K562 (cell line): ENCODE measurements around the gene GTF3C6. TPM values are rescaled to one million over a fixed set of nuclear protein-coding genes. Genes with fewer than 3 reads are reported as not detected.

Experiments used
- BCOR ChIP-seq: fragments of 450-650 bp; IDR thresholded peaks from 2 replicates; pipeline ENCODE4 v1.6.1; 2016
- CREM ChIP-seq: IDR thresholded peaks from 2 replicates; pipeline ENCODE4 v1.6.1; 2014; ENCODE audit warnings: antibody characterized with exemption, low read depth
- ETV5 ChIP-seq: sonication (generic); formaldehyde crosslinking; IDR thresholded peaks from 2 replicates; pipeline ENCODE4 v1.4.0; 2020; ENCODE audit warnings: low read depth, mild to moderate bottlenecking, missing genetic modification reagents
- KAT2B ChIP-seq: IDR thresholded peaks from one replicate; pipeline ENCODE4 v1.6.1; 2012; ENCODE audit warnings: low read depth, mild to moderate bottlenecking, control low read depth, inconsistent platforms, low read length, moderate library complexity
- MCM2 ChIP-seq: fragments of 450-650 bp; IDR thresholded peaks from 2 replicates; pipeline ENCODE4 v1.6.1; 2017; ENCODE audit warnings: low read depth, mild to moderate bottlenecking
- NR3C1 ChIP-seq: sonication (generic); formaldehyde crosslinking; IDR thresholded peaks from 2 replicates; pipeline ENCODE4 v1.8.1; 2022; ENCODE audit warnings: missing genetic modification reagents
- RBM22 ChIP-seq: fragments of 200-400 bp; formaldehyde crosslinking; IDR thresholded peaks from 2 replicates; pipeline ENCODE4 v1.6.1; 2018; ENCODE audit warnings: low read length, low read depth; ENCODE audit not compliant: poor library complexity, severe bottlenecking
- SETDB1 ChIP-seq: IDR thresholded peaks from one replicate; pipeline ENCODE4 v1.6.1; 2012; ENCODE audit warnings: low read length, control low read depth, inconsistent platforms
- TEAD1 ChIP-seq, 2 experiments: fragments of 450-650 bp in 1 of 2; sonication (generic) in 1 of 2; formaldehyde crosslinking; IDR thresholded peaks; 2 replicates each; pipeline versions ENCODE4 v1.4.0 to v1.8.0; 2020 to 2022; ENCODE audit warnings: mild to moderate bottlenecking in 2 of 2, missing genetic modification reagents in 1 of 2
- ZKSCAN8 ChIP-seq: fragments of 200-800 bp; sonication (Bioruptor generic); IDR thresholded peaks from 2 replicates; pipeline ENCODE4 v1.6.1; 2016; ENCODE audit warnings: missing genetic modification characterization, missing compliant biosample characterization
- ZNF561 ChIP-seq: fragments of 450-650 bp; formaldehyde crosslinking; conservative IDR thresholded peaks from 2 replicates; pipeline ENCODE4 v1.4.0; 2020; ENCODE audit warnings: mild to moderate bottlenecking, moderate library complexity
- ZSCAN29 ChIP-seq: fragments of 450-650 bp; IDR thresholded peaks from 2 replicates; pipeline ENCODE4 v1.6.1; 2017
- polyA plus RNA-seq, 8 experiments: library from polyadenylated mRNA; depleted of rRNA in 4 of 8; stranded (reverse) in 5 of 8; unstranded in 3 of 8; fragments of >200 nt; fragmentation: Nextera tagmentation in 2 of 8; fragmentation: Illumina TruSeq in 1 of 8; extraction: Ambion mirVana in 2 of 8; extraction: Trizol in 1 of 8; gene quantifications; 2 replicates each; pipeline versions ENCODE4 v1.2.1 to v1.2.3, GENCODE V29; 2011 to 2014; ENCODE audit warnings: inconsistent platforms in 1 of 8, missing spikeins in 1 of 8
- total RNA-seq, 7 experiments: library from RNA; depleted of rRNA in 6 of 7; stranded (reverse); fragments of >200 nt in 6 of 7; fragmentation: Illumina TruSeq in 2 of 7; extraction: Trizol in 2 of 7; gene quantifications; 2 replicates each; pipeline versions ENCODE4 v1.2.1 to v1.2.3, GENCODE V29; 2011 to 2021; ENCODE audit warnings: low replicate concordance in 1 of 7
- TF ChIP-seq, protein P1 (sequence below): fragments of 450-650 bp; IDR thresholded peaks from 2 replicates; pipeline ENCODE4 v1.6.1; 2014; ENCODE audit warnings: low read depth, mild to moderate bottlenecking, moderate library complexity, borderline replicate concordance
- TF ChIP-seq, protein P2 (sequence below), 2 experiments: fragments of 450-650 bp; IDR thresholded peaks; 2 replicates each; pipeline ENCODE4 v1.6.1; 2016; ENCODE audit warnings: mild to moderate bottlenecking in 2 of 2, borderline replicate concordance in 1 of 2, low read depth in 1 of 2, moderate library complexity in 1 of 2
- TF ChIP-seq, protein P3 (sequence below): conservative IDR thresholded peaks from 2 replicates; pipeline ENCODE4 v1.6.1; 2011; ENCODE audit warnings: low read depth, mild to moderate bottlenecking, low read length; ENCODE audit not compliant: control insufficient read depth

The GTF3C6 gene
- total and polyA plus RNA-seq, 9 of the 15 experiments (the other 6 are each of a cell fraction or from before 2014, with no cell fraction given) = 37.6 to 140 (median 111) TPM

DNA sequence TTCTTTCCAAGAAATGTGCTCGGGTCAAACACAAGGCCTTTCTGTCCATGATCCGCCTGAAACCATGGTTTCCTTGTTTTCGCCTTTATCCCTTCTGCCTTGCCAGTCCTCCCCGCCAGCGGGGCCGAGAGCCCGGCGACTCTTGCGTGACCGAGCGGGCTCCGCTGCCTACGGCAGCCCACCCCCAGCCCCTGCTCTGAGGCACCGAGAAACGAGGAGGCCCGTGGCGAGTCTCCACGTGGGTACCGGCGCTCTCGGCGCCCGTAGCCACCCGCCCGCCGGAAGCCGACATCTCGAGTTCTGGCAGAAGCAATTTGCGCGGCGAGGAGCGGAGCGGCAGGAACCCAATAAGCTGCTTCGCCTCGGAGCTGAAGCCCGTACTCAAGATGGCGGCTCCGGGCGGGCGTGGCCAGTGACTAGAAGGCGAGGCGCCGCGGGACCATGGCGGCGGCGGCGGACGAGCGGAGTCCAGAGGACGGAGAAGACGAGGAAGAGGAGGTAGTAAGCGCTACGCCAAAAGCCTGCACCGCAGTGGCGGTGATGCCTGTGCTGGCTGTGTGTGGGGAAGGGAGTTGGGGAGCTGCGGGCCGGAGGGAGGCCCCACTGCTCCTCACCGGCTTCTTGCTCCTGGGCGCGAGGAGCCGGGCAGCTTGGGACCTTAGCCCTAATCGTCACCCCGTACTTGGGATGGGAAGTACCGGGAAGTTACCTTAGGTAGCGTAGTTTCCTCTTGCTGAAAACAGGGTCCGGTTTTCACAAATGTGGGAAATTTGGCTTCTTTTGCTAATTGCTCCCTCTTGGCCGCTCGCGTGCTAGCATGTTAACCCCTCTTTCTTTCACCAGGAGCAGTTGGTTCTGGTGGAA lies at the start of gene GTF3C6 (continued):
- TF ChIP-seq MCM2 = no peak
- peak; percentile 73 for TF ChIP-seq RBM22
- peak; percentile 30 to 42 for TF ChIP-seq TEAD1 (CRISPR knock-in tag; IDR thresholded peaks at IDR 0.05)
- TF ChIP-seq NR3C1 (CRISPR knock-in tag) = 0 out of 2 replicates have a peak, but pooled peaks have one; percentile 71
- TF ChIP-seq, protein P1, sequence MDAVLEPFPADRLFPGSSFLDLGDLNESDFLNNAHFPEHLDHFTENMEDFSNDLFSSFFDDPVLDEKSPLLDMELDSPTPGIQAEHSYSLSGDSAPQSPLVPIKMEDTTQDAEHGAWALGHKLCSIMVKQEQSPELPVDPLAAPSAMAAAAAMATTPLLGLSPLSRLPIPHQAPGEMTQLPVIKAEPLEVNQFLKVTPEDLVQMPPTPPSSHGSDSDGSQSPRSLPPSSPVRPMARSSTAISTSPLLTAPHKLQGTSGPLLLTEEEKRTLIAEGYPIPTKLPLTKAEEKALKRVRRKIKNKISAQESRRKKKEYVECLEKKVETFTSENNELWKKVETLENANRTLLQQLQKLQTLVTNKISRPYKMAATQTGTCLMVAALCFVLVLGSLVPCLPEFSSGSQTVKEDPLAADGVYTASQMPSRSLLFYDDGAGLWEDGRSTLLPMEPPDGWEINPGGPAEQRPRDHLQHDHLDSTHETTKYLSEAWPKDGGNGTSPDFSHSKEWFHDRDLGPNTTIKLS = peak; percentile 86; the same call in 1 of the 2 replicates
- TF ChIP-seq ZSCAN29 = 0 out of 2 replicates have a peak, but pooled peaks have one; percentile 21
- TF ChIP-seq SETDB1 = no peak
- TF ChIP-seq ZNF561 (CRISPR knock-in tag) = 0 out of 2 replicates have a peak, but pooled peaks have one; percentile 59
- TF ChIP-seq, protein P2, sequence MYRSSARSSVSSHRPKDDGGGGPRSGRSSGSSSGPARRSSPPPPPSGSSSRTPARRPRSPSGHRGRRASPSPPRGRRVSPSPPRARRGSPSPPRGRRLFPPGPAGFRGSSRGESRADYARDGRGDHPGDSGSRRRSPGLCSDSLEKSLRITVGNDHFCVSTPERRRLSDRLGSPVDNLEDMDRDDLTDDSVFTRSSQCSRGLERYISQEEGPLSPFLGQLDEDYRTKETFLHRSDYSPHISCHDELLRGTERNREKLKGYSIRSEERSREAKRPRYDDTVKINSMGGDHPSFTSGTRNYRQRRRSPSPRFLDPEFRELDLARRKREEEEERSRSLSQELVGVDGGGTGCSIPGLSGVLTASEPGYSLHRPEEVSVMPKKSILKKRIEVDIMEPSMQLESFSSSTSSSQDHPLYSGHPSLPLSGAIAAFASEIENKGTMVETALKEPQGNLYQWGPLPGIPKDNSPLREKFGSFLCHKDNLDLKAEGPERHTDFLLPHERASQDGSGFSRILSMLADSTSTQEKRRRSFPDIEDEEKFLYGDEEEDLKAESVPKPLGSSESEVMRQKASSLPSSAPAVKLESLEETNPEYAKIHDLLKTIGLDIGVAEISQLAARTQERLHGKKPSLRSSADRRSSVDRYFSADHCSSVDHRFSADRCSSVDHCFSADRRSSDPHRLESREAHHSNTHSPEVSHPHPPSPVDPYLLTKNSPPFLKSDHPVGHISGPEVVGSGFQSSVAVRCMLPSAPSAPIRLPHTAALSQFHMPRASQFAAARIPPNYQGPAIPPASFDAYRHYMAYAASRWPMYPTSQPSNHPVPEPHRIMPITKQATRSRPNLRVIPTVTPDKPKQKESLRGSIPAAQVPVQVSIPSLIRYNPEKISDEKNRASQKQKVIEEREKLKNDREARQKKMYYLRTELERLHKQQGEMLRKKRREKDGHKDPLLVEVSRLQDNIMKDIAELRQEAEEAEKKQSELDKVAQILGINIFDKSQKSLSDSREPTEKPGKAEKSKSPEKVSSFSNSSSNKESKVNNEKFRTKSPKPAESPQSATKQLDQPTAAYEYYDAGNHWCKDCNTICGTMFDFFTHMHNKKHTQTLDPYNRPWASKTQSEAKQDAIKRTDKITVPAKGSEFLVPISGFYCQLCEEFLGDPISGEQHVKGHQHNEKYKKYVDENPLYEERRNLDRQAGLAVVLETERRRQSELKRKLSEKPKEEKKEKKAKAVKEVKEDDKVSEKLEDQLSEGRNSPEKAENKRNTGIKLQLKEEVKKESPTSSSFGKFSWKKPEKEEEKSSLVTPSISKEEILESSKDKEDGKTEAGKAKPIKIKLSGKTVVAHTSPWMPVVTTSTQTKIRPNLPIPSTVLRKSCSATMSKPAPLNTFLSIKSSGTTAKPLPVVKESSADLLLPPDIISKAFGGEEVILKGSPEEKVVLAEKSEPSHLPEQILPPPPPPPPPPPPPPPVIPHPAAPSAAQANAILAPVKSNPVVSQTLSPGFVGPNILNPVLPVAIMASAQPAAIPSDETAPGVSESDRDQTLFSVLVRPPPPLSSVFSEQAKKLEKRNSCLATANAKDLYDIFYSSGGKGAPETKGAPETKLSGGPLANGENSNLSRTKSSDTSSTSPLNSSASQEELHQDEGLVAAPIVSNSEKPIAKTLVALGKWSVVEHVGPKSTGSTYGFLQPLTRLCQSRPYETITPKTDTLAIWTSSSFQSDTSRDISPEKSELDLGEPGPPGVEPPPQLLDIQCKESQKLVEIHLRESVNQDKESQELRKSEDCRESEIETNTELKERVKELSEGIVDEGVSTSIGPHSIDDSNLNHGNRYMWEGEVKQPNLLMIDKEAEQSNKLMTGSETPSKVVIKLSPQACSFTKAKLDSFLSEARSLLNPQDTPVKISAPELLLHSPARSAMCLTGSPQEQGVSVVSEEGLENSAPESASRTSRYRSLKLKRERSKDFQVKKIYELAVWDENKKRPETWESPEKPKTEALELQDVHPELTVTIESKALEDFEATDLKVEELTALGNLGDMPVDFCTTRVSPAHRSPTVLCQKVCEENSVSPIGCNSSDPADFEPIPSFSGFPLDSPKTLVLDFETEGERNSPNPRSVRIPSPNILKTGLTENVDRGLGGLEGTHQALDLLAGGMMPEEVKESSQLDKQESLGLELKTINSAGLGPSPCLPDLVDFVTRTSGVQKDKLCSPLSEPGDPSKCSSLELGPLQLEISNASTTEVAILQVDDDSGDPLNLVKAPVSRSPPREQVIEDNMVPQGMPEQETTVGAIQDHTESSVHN (IDR thresholded peaks at IDR 0.05; ENCODE audit: borderline replicate concordance in 1 of 2, low read depth in 1 of 2) = no peak
- TF ChIP-seq ZKSCAN8 (CRISPR knock-in tag) = 0 out of 2 replicates have a peak, but pooled peaks have one; percentile 60
- TF ChIP-seq KAT2B = no peak
- TF ChIP-seq, protein P3, sequence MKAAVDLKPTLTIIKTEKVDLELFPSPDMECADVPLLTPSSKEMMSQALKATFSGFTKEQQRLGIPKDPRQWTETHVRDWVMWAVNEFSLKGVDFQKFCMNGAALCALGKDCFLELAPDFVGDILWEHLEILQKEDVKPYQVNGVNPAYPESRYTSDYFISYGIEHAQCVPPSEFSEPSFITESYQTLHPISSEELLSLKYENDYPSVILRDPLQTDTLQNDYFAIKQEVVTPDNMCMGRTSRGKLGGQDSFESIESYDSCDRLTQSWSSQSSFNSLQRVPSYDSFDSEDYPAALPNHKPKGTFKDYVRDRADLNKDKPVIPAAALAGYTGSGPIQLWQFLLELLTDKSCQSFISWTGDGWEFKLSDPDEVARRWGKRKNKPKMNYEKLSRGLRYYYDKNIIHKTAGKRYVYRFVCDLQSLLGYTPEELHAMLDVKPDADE = peak; percentile 88
- peak; percentile 92 for TF ChIP-seq ETV5 (CRISPR knock-in tag)
- TF ChIP-seq CREM = peak; percentile 87
- peak; percentile 66; the same call in 1 of the 2 replicates for TF ChIP-seq BCOR
